SIG-M5 treated with dmso at 0.1 percent for 504 hours (cell line): Measurements from ENCODE around the gene EDC4.
"Not testable (repeated sequence)": the region's sequence is repeated elsewhere in the genome, so short reads cannot be mapped to it uniquely, and the experiment has no call there.

Experiments
- DNase-seq: peaks from one replicate; lab custom pipeline; 2025; ENCODE audit not compliant: unreplicated experiment; lab: John Stamatoyannopoulos, UW

Gene EDC4

GRCh38 chr16:67872631-67873434 is at the start of gene EDC4:
EDC4 (plus strand) TSS chr16:67873052; CDS start chr16:67873262, 210 bp downstream.
- peak; percentile 68 for DNase-seq

GRCh38 chr16:67825119-67825518 is 47.7 kb upstream of the EDC4 start:
- no peak for DNase-seq

GRCh38 chr16:67825906-67826305 is 46.9 kb upstream of the EDC4 start:
- no peak for DNase-seq

GRCh38 chr16:67828651-67829050 is 44.2 kb upstream of the EDC4 start:
- no peak for DNase-seq

GRCh38 chr16:67833030-67833414 is 39.8 kb upstream of the EDC4 start:
- no peak for DNase-seq

GRCh38 chr16:67833415-67834241 is 39.2 kb upstream of the EDC4 start:
- DNase-seq = peak; percentile 89

GRCh38 chr16:67834242-67834614 is 38.6 kb upstream of the EDC4 start:
- DNase-seq = no peak

GRCh38 chr16:67837190-67837589 is 35.7 kb upstream of the EDC4 start:
- DNase-seq = not testable (repeated sequence)

- DNase-seq = no peak
Observed at GRCh38 chr16:67837811-67838210, 35.0 kb upstream of the EDC4 start.

- DNase-seq = no peak
Observed at GRCh38 chr16:67841198-67841815, 31.5 kb upstream of the EDC4 start.

GRCh38 chr16:67841816-67842508 is 30.9 kb upstream of the EDC4 start, which contains the start of gene THAP11:
THAP11 (plus strand) TSS chr16:67842320; CDS start chr16:67842555, 235 bp downstream.
- DNase-seq = peak; percentile 97

- peak; percentile 59 for DNase-seq
Observed at GRCh38 chr16:67842509-67843342, 30.1 kb upstream of the EDC4 start.

GRCh38 chr16:67843343-67843765 is 29.5 kb upstream of the EDC4 start:
- no peak for DNase-seq

GRCh38 chr16:67844497-67844896 is 28.4 kb upstream of the EDC4 start:
- no peak for DNase-seq

GRCh38 chr16:67845291-67846062 is 27.4 kb upstream of the EDC4 start:
- DNase-seq = peak; percentile 16

- DNase-seq = no peak
Observed at GRCh38 chr16:67846063-67846319, 26.9 kb upstream of the EDC4 start.

GRCh38 chr16:67846320-67847063 is 26.4 kb upstream of the EDC4 start, which contains the start of gene NUTF2:
NUTF2 (plus strand) TSS chr16:67846933; CDS start chr16:67865131, 18,198 bp downstream.
- peak; percentile 92 for DNase-seq

GRCh38 chr16:67847064-67847861 is 25.6 kb upstream of the EDC4 start, which contains the start of gene CENPT:
CENPT (minus strand) TSS chr16:67847693; CDS start chr16:67833859, 13,834 bp downstream.
- peak; percentile 37 for DNase-seq
